HL-60 (cell line): ENCODE measurements around the gene CERS6.

Experiments
- POLR2AphosphoS5 ChIP-seq: IDR thresholded peaks from 2 replicates; pipeline ENCODE4 v1.6.1; 2012; ENCODE audit warnings: low read depth
- SPI1 ChIP-seq: IDR thresholded peaks from 2 replicates; pipeline ENCODE4 v1.6.1; 2012; ENCODE audit warnings: low read depth, mild to moderate bottlenecking, borderline replicate concordance
- TF ChIP-seq, protein P1 (sequence below): IDR thresholded peaks from one replicate; pipeline ENCODE4 v1.5.1; 2011; ENCODE audit warnings: low read length, control low read depth, inconsistent platforms; ENCODE audit not compliant: insufficient read depth

DNA sequence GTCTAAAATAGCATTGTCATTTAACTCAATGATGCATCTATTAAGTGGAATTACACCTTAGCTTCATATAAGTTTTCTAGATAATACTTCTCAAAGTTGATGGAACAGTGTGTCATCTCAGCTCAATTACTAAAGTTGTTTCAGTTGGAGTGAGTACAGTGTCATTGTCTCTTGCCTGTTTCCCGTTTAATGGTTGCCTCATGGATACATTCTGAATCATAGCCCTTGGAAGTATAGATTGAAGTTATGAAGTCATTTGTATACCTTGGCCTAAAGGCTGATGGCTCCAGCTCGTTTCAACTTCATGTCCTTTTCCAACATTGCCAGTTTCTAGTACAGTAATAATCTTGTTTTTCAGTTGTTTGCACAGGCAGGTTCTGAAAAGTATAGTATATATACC lies 215.9 kb downstream of the CERS6 start:
- TF ChIP-seq, protein P1, sequence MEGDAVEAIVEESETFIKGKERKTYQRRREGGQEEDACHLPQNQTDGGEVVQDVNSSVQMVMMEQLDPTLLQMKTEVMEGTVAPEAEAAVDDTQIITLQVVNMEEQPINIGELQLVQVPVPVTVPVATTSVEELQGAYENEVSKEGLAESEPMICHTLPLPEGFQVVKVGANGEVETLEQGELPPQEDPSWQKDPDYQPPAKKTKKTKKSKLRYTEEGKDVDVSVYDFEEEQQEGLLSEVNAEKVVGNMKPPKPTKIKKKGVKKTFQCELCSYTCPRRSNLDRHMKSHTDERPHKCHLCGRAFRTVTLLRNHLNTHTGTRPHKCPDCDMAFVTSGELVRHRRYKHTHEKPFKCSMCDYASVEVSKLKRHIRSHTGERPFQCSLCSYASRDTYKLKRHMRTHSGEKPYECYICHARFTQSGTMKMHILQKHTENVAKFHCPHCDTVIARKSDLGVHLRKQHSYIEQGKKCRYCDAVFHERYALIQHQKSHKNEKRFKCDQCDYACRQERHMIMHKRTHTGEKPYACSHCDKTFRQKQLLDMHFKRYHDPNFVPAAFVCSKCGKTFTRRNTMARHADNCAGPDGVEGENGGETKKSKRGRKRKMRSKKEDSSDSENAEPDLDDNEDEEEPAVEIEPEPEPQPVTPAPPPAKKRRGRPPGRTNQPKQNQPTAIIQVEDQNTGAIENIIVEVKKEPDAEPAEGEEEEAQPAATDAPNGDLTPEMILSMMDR: no peak
- TF ChIP-seq POLR2AphosphoS5 (no peak), SPI1 (no peak)
